NCI-H526 (cell line): ENCODE results near the gene TCEAL1.
"Not testable (repeated sequence)": the region's sequence is repeated elsewhere in the genome, so short reads cannot be mapped to it uniquely, and the experiment has no call there.

ENCODE experiments used
- DNase-seq, 2 experiments: peaks; one replicate each; lab custom pipeline; 2025; lab: John Stamatoyannopoulos, UW

Gene TCEAL1

GRCh38 chrX:103628386-103629317 lies at the start of gene TCEAL1:
TCEAL1 (plus strand) TSS chrX:103628975; CDS start chrX:103629917, 942 bp downstream.
- peak; percentile 56 to 69 for DNase-seq

- peak in 1 of 2 experiments; percentile 9 for DNase-seq
Observed at GRCh38 chrX:103584596-103584995, 44.2 kb upstream of the TCEAL1 start.

GRCh38 chrX:103585411-103586313 lies 43.1 kb upstream of the TCEAL1 start, which contains the start of gene TCEAL4:
TCEAL4 (plus strand) TSS chrX:103585515; CDS start chrX:103586676, 1,161 bp downstream.
- DNase-seq, result peak; percentile 28 to 80

- DNase-seq, result peak in 1 of 2 experiments; percentile 18
Observed at GRCh38 chrX:103586314-103586646, 42.5 kb upstream of the TCEAL1 start.

GRCh38 chrX:103586659-103587058 lies 42.1 kb upstream of the TCEAL1 start:
- DNase-seq, result no peak

- not testable (repeated sequence) for DNase-seq
Observed at GRCh38 chrX:103592295-103592694, 36.5 kb upstream of the TCEAL1 start.

GRCh38 chrX:103595202-103595601 lies 33.6 kb upstream of the TCEAL1 start:
- DNase-seq, result not testable (repeated sequence)

- DNase-seq, result peak in 1 of 2 experiments; percentile 66
Observed at GRCh38 chrX:103607364-103608305, 21.1 kb upstream of the TCEAL1 start, which contains the start of gene TCEAL3. TCEAL3 (plus strand) TSS chrX:103607963; CDS start chrX:103609065, 1,102 bp downstream.

GRCh38 chrX:103608306-103608963 lies 20.3 kb upstream of the TCEAL1 start:
- DNase-seq, result peak in 1 of 2 experiments; percentile 37

- DNase-seq, result no peak
Observed at GRCh38 chrX:103610282-103610681, 18.5 kb upstream of the TCEAL1 start.

GRCh38 chrX:103613362-103613890 lies 15.3 kb upstream of the TCEAL1 start:
- no peak for DNase-seq

GRCh38 chrX:103614999-103615398 lies 13.8 kb upstream of the TCEAL1 start:
- no peak for DNase-seq

GRCh38 chrX:103615781-103616371 lies 12.9 kb upstream of the TCEAL1 start:
- DNase-seq, result no peak

GRCh38 chrX:103616676-103617186 lies 12.0 kb upstream of the TCEAL1 start:
- no peak for DNase-seq

- DNase-seq, result no peak
Observed at GRCh38 chrX:103624111-103624510, 4.7 kb upstream of the TCEAL1 start.

- no peak for DNase-seq
Observed at GRCh38 chrX:103626855-103627254, 1.9 kb upstream of the TCEAL1 start.

- peak; percentile 35 to 80 for DNase-seq
Observed at GRCh38 chrX:103629318-103630170, 769 bp downstream of the TCEAL1 start.

- no peak for DNase-seq
Observed at GRCh38 chrX:103630171-103630511, 1.4 kb downstream of the TCEAL1 start.

- DNase-seq, result no peak
Observed at GRCh38 chrX:103631145-103631544, 2.4 kb downstream of the TCEAL1 start.
